ENCODE data around the gene SPINK4. TPM values are rescaled to one million over a fixed set of nuclear protein-coding genes. Genes with fewer than 3 reads are reported as not detected.

Gene SPINK4
- total RNA-seq, 6 experiments from 2014 or later, result not detected

- Histone ChIP-seq H3K9me3 (no peaks in the 10 kb centered on the region), H3K27ac (no peak overlapping the region), H3K27me3 (no peaks in the 10 kb centered on the region), H3K4me3 (no peak overlapping the region), H3K4me1 (peaks cover 0 to 16% (median 7%) of the 10 kb centered on the region in 4 donors), H3K36me3 (peaks cover 0 to 57% (median 14%) of the 10 kb centered on the region in 4 donors)
- DNase-seq, result no peak
- no peak for TF ChIP-seq CTCF (IDR thresholded peaks at IDR 0.05)
- no peak for TF ChIP-seq POLR2A (IDR thresholded peaks at IDR 0.05)
- no peak for ATAC-seq
- intact Hi-C loops (cut with DNase I), result no loop called here
Observed at GRCh38 chr9:33267151-33267767, 27.3 kb downstream of the SPINK4 start.

DNA sequence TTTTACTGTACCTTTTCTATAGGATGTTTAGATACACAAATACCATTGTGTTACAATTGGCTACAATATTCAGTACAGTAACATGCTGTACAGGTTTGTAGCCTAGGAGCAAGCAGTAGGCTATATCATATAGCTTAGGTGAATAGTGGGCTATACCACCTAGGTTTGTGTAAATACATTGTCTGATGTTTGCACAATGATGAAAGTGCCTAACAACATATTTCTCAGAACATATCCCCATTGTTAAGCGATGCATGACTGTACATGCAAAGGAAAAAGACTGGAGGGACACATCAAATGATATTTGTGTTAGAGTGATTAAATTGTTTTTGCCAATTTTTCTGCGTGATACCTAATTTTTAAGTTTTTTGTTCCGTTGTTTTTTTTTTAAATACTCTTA is 30.2 kb downstream of the SPINK4 start:
- H3K27ac ChIP-seq, result no peak overlapping the region
- no peak for TF ChIP-seq CTCF (IDR thresholded peaks at IDR 0.05)
- no peak for ATAC-seq
- intact Hi-C loops (cut with DNase I), result no loop called here
- H3K9me3 ChIP-seq, result no peaks in the 10 kb centered on the region
- 95% methylated on average over 3 of the region's 3 CpGs for WGBS (ENCODE audit: insufficient coverage, low coverage, low lambda C conversion rate, missing lambda C conversion rate)
- no peak for DNase-seq
- peaks cover 0 to 8% (median 3%) of the 10 kb centered on the region in 4 donors for H3K4me1 ChIP-seq
- peaks cover 0 to 71% (median 18%) of the 10 kb centered on the region in 4 donors for H3K36me3 ChIP-seq
- no peaks in the 10 kb centered on the region for H3K27me3 ChIP-seq
- H3K4me3 ChIP-seq, result no peak overlapping the region

GRCh38 chr9:33272061-33272460 is 32.1 kb downstream of the SPINK4 start:
- no peak overlapping the region for H3K27ac ChIP-seq

GRCh38 chr9:33273266-33273971 is 33.5 kb downstream of the SPINK4 start:
- no peak overlapping the region for H3K27ac ChIP-seq
- 53% methylated on average over 3 of the region's 3 CpGs for WGBS (ENCODE audit: insufficient coverage, low coverage, low lambda C conversion rate, missing lambda C conversion rate)
- H3K36me3 ChIP-seq, result peaks cover 11 to 82% (median 33%) of the 10 kb centered on the region in 4 donors

More at GRCh38 chr9:33272061-33272460, 32.1 kb downstream of the SPINK4 start:
- ATAC-seq (no peak), DNase-seq (no peak)
- Histone ChIP-seq H3K36me3 (peaks cover 6 to 81% (median 23%) of the 10 kb centered on the region in 4 donors), H3K9me3 (no peaks in the 10 kb centered on the region), H3K27me3 (no peaks in the 10 kb centered on the region), H3K4me3 (no peak overlapping the region), H3K4me1 (no peaks in the 10 kb centered on the region)
- TF ChIP-seq POLR2A (IDR thresholded peaks at IDR 0.05) (no peak), CTCF (IDR thresholded peaks at IDR 0.05) (no peak)
- 100% methylated on average over 1 of the region's 1 CpG for WGBS (ENCODE audit: insufficient coverage, low coverage, low lambda C conversion rate, missing lambda C conversion rate)
- intact Hi-C loops (cut with DNase I), result no loop called here

More at GRCh38 chr9:33273266-33273971, 33.5 kb downstream of the SPINK4 start:
- no peaks in the 10 kb centered on the region for H3K27me3 ChIP-seq
- H3K4me3 ChIP-seq, result no peak overlapping the region
- intact Hi-C loops (cut with DNase I), result no loop called here
- DNase-seq, result no peak
- H3K9me3 ChIP-seq, result no peaks in the 10 kb centered on the region
- H3K4me1 ChIP-seq, result no peaks in the 10 kb centered on the region
- ATAC-seq, result no peak
- TF ChIP-seq POLR2A (IDR thresholded peaks at IDR 0.05) (no peak), CTCF (IDR thresholded peaks at IDR 0.05) (no peak)
